NB4 (cell line): ENCODE measurements around the gene LMO3.
A peak's percentile ranks its signal among the peaks of the same experiment; 100 is the strongest.

Source experiments
- POLR2A ChIP-seq: IDR thresholded peaks from 2 replicates; pipeline ENCODE4 v1.6.1; 2011; ENCODE audit warnings: mild to moderate bottlenecking; ENCODE audit not compliant: insufficient read length; ENCODE audit errors: extremely low read depth
- TF ChIP-seq, protein P1 (sequence below): IDR thresholded peaks from one replicate; pipeline ENCODE4 v1.5.1; 2012; ENCODE audit warnings: low read depth, low read length
- TF ChIP-seq, protein P2 (sequence below): IDR thresholded peaks from 2 replicates; pipeline ENCODE4 v1.6.1; 2011; ENCODE audit warnings: low read depth, low read length

DNA sequence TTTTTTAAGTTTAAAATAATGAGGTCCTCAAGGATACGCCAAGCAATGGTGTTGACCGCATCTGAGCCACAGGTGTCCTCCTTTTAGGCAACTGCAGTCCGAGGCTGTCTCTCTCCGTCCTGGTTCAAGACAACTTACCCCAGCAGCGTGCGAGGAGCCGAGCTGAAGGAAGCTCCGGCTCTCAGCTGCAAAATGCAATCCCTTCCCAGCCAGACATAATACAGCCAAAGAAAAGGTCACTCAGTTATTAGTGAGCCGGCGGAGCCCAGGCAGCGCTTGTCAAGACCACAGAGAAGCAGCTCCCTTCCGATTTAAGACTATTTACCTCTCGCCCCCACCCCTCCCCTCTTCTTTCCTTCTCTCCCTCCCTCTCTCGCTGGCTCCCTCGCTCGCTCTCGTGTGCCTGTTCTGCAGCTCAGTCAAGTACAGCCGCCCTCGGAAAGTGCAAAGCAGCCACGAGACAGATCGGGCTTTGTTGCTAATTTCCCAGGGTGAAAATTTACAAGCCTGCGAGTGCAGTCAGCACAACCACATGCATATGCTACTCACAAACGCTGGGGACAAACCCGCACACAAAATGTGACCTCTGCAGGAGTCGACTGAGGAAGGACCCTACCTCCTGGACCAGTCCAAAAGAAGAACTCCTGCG is 363 bp upstream of the LMO3 start:
- TF ChIP-seq, protein P1, sequence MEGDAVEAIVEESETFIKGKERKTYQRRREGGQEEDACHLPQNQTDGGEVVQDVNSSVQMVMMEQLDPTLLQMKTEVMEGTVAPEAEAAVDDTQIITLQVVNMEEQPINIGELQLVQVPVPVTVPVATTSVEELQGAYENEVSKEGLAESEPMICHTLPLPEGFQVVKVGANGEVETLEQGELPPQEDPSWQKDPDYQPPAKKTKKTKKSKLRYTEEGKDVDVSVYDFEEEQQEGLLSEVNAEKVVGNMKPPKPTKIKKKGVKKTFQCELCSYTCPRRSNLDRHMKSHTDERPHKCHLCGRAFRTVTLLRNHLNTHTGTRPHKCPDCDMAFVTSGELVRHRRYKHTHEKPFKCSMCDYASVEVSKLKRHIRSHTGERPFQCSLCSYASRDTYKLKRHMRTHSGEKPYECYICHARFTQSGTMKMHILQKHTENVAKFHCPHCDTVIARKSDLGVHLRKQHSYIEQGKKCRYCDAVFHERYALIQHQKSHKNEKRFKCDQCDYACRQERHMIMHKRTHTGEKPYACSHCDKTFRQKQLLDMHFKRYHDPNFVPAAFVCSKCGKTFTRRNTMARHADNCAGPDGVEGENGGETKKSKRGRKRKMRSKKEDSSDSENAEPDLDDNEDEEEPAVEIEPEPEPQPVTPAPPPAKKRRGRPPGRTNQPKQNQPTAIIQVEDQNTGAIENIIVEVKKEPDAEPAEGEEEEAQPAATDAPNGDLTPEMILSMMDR, result no peak
- TF ChIP-seq POLR2A, result no peak
- TF ChIP-seq, protein P2, sequence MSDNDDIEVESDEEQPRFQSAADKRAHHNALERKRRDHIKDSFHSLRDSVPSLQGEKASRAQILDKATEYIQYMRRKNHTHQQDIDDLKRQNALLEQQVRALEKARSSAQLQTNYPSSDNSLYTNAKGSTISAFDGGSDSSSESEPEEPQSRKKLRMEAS, result 0 out of 2 replicates have a peak, but pooled peaks have one; percentile 14
